GM21825 (cell line): ENCODE data around the gene NUDT6.

Experiments
- ATAC-seq: cut with Tn5 transposase; IDR thresholded peaks from one replicate; pipeline ENCODE4 v1.9.1; 2021; ENCODE audit warnings: mild to moderate bottlenecking, moderate library complexity; ENCODE audit not compliant: unreplicated experiment

NUDT6 gene

GRCh38 chr4:122914938-122915337, 7.5 kb downstream of the NUDT6 start:
- no peak for ATAC-seq

GRCh38 chr4:122914292-122914904, 8.0 kb downstream of the NUDT6 start:
- peak; percentile 81 for ATAC-seq

- no peak for ATAC-seq
These were observed 9.4 kb downstream of the NUDT6 start for GRCh38 chr4:122912810-122913575.

GRCh38 chr4:122911588-122911987, 10.8 kb downstream of the NUDT6 start:
- ATAC-seq: no peak

GRCh38 chr4:122909683-122910082, 12.7 kb downstream of the NUDT6 start:
- ATAC-seq: no peak

GRCh38 chr4:122908223-122908622, 14.2 kb downstream of the NUDT6 start:
- ATAC-seq: no peak

GRCh38 chr4:122906859-122907305, 15.5 kb downstream of the NUDT6 start:
- no peak for ATAC-seq

GRCh38 chr4:122903766-122904288, 18.6 kb downstream of the NUDT6 start:
- ATAC-seq: no peak

GRCh38 chr4:122901247-122902010, 21.0 kb downstream of the NUDT6 start:
- ATAC-seq: no peak

GRCh38 chr4:122900314-122900713, 22.1 kb downstream of the NUDT6 start:
- no peak for ATAC-seq

GRCh38 chr4:122899682-122900081, 22.7 kb downstream of the NUDT6 start:
- no peak for ATAC-seq

- ATAC-seq: no peak
These were observed 23.8 kb downstream of the NUDT6 start for GRCh38 chr4:122898370-122899150.

- no peak for ATAC-seq
These were observed 26.1 kb downstream of the NUDT6 start for GRCh38 chr4:122896270-122896669.

- no peak for ATAC-seq
These were observed 26.9 kb downstream of the NUDT6 start for GRCh38 chr4:122895336-122895995.

GRCh38 chr4:122894827-122895226, 27.6 kb downstream of the NUDT6 start:
- ATAC-seq: no peak

GRCh38 chr4:122890147-122890795, 32.1 kb downstream of the NUDT6 start:
- peak; percentile 72 for ATAC-seq

GRCh38 chr4:122889726-122890125, 32.7 kb downstream of the NUDT6 start:
- no peak for ATAC-seq

GRCh38 chr4:122884499-122884898, 37.9 kb downstream of the NUDT6 start:
- ATAC-seq: no peak

GRCh38 chr4:122882857-122883735, 39.3 kb downstream of the NUDT6 start:
- ATAC-seq: no peak
